Measurements from ENCODE around the gene HOXC4. TPM values are rescaled to one million over a fixed set of nuclear protein-coding genes. Genes with fewer than 3 reads are reported as not detected.

HOXC4 gene
- total RNA-seq, 1 donor from 2014 or later, result not detected

DNA sequence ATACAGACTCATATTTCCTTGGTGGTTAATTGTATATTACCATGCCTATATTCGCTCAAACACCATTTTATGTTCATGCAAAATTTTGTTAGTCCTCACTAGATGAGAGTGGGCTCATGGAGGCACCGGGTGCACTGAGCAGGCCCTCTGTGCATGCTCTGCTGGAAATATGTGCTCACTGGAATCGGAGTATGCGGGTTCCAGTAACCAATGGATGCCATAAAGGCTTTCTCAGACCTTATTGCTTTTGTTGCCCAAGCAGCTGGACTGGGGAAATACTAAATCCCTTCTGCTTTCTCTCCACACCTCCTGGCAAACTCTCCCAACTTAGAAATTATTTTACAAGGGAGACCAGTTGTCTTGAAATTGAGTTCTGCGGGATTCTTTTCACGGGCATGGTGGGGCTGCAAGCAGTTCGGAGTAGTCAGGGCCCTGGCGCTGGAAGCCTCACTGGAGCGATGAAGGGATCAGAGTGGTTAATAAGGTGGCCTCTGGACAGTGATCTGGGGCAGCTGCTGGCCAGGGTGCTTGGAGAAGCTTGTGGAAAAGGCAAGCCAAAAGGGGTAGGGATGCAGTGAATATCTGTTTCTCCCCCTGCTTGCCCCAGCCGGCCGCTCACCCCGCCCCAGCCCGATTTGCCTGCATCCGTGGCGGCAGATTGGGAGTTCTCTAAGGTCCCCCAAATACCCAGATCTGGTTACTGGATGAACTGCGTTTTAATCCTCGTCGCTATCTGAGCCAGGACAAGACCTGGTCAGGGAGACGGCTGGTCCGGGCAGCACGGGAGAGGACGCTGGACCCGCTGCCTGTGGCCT lies 32.8 kb upstream of the HOXC4 start:
- TF ChIP-seq, protein P1, sequence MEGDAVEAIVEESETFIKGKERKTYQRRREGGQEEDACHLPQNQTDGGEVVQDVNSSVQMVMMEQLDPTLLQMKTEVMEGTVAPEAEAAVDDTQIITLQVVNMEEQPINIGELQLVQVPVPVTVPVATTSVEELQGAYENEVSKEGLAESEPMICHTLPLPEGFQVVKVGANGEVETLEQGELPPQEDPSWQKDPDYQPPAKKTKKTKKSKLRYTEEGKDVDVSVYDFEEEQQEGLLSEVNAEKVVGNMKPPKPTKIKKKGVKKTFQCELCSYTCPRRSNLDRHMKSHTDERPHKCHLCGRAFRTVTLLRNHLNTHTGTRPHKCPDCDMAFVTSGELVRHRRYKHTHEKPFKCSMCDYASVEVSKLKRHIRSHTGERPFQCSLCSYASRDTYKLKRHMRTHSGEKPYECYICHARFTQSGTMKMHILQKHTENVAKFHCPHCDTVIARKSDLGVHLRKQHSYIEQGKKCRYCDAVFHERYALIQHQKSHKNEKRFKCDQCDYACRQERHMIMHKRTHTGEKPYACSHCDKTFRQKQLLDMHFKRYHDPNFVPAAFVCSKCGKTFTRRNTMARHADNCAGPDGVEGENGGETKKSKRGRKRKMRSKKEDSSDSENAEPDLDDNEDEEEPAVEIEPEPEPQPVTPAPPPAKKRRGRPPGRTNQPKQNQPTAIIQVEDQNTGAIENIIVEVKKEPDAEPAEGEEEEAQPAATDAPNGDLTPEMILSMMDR (IDR thresholded peaks at IDR 0.05), result no peak
- peaks cover 77% of the 10 kb centered on the region for H3K27me3 Mint-ChIP-seq (ENCODE audit: low read depth)
- no peak overlapping the region for H3K4me3 Mint-ChIP-seq (ENCODE audit: unreplicated experiment)
- no peaks in the 10 kb centered on the region for H3K9me3 Mint-ChIP-seq (ENCODE audit: low read depth)
- H3K27ac Mint-ChIP-seq (ENCODE audit: unreplicated experiment), result no peak overlapping the region
- H3K36me3 Mint-ChIP-seq (ENCODE audit: low read depth), result no peaks in the 10 kb centered on the region
- no peak for DNase-seq (ENCODE audit: low spot score)
- H3K4me1 Mint-ChIP-seq (ENCODE audit: low read depth), result peaks cover 17% of the 10 kb centered on the region

DNA sequence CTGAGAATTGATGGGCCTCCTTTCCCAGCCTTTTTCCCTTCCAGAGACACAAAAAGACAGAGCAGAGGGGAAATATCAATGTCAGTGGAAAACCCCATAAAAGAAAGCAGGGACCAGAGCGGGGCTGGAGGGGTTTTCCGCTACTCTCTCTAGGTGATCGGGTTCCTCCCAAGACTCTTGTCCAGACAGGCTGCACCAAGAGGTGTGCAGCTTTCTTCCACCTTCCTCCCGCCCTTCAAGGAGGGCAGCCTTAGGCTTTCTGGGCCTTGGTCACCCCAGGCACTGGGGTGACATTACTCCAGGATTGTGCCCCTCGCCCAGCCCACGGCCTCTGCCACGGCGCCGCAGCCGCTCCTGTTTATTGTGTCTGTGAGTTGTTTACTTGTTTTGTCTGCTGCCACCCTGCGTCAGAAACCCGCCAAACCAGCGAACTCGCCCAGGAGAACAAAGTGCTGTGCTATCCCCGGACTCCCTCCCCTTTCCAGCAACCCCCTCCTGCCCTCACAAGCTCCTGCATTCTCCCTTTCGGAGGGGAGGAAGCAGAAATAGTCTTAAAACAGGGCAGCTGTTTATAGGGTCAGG lies 32.1 kb upstream of the HOXC4 start:
- no peaks in the 10 kb centered on the region for H3K9me3 Mint-ChIP-seq (ENCODE audit: low read depth)
- H3K27me3 Mint-ChIP-seq (ENCODE audit: low read depth), result peaks cover 79% of the 10 kb centered on the region
- H3K4me3 Mint-ChIP-seq (ENCODE audit: unreplicated experiment), result no peak overlapping the region
- TF ChIP-seq, protein P1 (IDR thresholded peaks at IDR 0.05), result peak; percentile 18
- H3K27ac Mint-ChIP-seq (ENCODE audit: unreplicated experiment), result no peak overlapping the region
- no peaks in the 10 kb centered on the region for H3K36me3 Mint-ChIP-seq (ENCODE audit: low read depth)
- H3K4me1 Mint-ChIP-seq (ENCODE audit: low read depth), result peaks cover 17% of the 10 kb centered on the region
- DNase-seq (ENCODE audit: low spot score), result no peak

DNA sequence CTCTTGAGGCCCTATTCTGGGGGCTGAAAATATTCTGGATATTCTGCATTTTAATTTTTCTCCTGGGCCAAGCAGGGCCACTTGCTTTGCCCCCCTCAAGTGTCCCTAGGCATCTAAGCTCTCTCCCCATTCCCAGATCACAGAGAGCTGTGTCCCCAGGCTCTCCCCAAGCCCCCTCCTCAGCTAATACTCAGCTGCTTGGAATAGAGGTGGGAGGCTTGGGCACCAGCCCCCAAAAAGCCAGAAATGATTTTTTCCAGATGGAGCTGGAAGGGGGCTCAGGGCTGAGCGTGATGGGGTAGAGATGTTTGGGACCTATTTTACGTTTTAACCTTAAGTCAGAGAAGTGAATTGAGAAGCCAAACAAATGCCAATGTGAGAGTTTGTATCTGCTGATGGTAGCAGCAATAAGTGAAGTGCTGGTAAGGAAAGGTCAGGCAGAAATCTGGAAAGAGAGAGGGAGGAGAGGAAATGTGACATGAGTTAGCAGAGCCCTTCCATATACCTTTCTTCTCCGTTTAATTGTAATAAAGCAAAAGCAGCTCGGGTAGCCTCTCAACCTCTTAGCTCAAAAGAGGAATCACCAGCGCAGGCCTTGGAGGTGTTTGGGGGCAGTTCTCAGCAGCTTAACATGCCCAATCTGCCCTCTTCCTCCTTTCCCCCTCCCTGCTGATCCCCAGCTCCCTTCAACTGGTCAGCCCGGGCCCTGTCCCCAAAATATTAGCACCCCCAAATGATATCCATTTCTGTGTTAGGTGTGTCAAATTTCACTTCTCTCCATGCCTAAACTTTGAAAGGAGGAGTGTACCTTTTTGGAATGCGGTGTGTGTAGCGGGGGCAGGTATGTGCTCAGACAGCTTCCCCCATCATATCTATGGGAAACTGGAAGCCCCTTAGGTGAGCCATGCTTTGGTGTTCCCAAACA lies 30.4 kb upstream of the HOXC4 start:
- no peak for DNase-seq (ENCODE audit: low spot score)
- H3K4me1 Mint-ChIP-seq (ENCODE audit: low read depth), result peaks cover 10% of the 10 kb centered on the region
- H3K27me3 Mint-ChIP-seq (ENCODE audit: low read depth), result peaks cover 86% of the 10 kb centered on the region
- H3K9me3 Mint-ChIP-seq (ENCODE audit: low read depth), result no peaks in the 10 kb centered on the region
- TF ChIP-seq, protein P1 (IDR thresholded peaks at IDR 0.05), result no peak
- peaks cover 3% of the 10 kb centered on the region for H3K36me3 Mint-ChIP-seq (ENCODE audit: low read depth)
- no peak overlapping the region for H3K27ac Mint-ChIP-seq (ENCODE audit: unreplicated experiment)
- H3K4me3 Mint-ChIP-seq (ENCODE audit: unreplicated experiment), result no peak overlapping the region

DNA sequence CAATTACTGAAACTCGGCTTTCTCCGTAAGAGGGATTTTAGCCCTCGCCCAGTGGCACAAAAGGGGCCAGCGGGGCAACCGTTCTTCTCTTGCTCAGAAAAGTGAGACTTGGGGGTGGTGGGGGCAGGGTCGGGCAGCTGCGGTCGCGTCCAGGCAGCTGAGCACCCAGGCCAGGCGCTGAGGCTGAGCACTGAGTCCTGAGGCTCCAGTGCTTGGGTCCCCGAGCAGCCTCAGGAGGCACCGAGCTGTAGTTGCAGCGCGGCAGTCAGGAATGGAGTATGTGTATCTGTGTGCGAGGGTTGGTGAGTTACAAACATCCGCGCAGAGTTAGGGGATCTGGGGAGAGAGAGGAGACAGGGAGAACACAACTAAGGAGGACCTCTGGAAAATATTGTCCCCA lies 29.5 kb upstream of the HOXC4 start:
- Mint-ChIP-seq H3K36me3 (ENCODE audit: low read depth) (peaks cover 3% of the 10 kb centered on the region), H3K27ac (ENCODE audit: unreplicated experiment) (no peak overlapping the region), H3K4me1 (ENCODE audit: low read depth) (peaks cover 6% of the 10 kb centered on the region), H3K9me3 (ENCODE audit: low read depth) (no peaks in the 10 kb centered on the region), H3K4me3 (ENCODE audit: unreplicated experiment) (no peak overlapping the region), H3K27me3 (ENCODE audit: low read depth) (peaks cover 89% of the 10 kb centered on the region)
- DNase-seq (ENCODE audit: low spot score), result no peak
- TF ChIP-seq, protein P1 (IDR thresholded peaks at IDR 0.05), result no peak
